WTC11 (cell line): ENCODE results near the gene PPP1R14D. TPM values are rescaled to one million over a fixed set of nuclear protein-coding genes. Genes with fewer than 3 reads are reported as not detected.

Experiments used
- ATAC-seq: fragments of 200-7000 bp; cut with Tn5 transposase; 2 replicates; pipeline ENCODE4 v1.10.0; 2021; ENCODE audit warnings: mild to moderate bottlenecking, moderate library complexity
- CTCF ChIA-PET: fragments of 300-600 bp; sonication (Branson Sonifier 250); formaldehyde crosslinking; loops from one replicate; lab custom pipeline; 2021; ENCODE audit warnings: antibody characterized with exemption; lab: Charles Lee
- POLR2A ChIA-PET: fragments of 350-600 bp; sonication (Branson Sonifier 250); formaldehyde crosslinking; loops from one replicate; lab custom pipeline; 2021; ENCODE audit warnings: antibody characterized with exemption; lab: Charles Lee
- DNase-seq: peaks from one replicate; pipeline ENCODE4 v3.0.0; 2021; ENCODE audit warnings: low spot score
- H3K27ac Mint-ChIP-seq: 2 replicates; pipeline ENCODE4 v1.8.0; 2021; ENCODE audit warnings: mixed read lengths
- H3K27me3 Mint-ChIP-seq: 2 replicates; pipeline ENCODE4 v1.8.0; 2021; ENCODE audit warnings: low read depth, mild to moderate bottlenecking, moderate library complexity, mixed read lengths
- H3K36me3 Mint-ChIP-seq: 2 replicates; pipeline ENCODE4 v1.8.0; 2021; ENCODE audit warnings: mixed read lengths
- H3K4me1 Mint-ChIP-seq: 2 replicates; pipeline ENCODE4 v1.8.0; 2022; ENCODE audit warnings: mixed read lengths
- H3K4me3 Mint-ChIP-seq: 2 replicates; pipeline ENCODE4 v1.8.0; 2021; ENCODE audit warnings: mild to moderate bottlenecking, moderate library complexity, mixed read lengths
- H3K9me3 Mint-ChIP-seq: 2 replicates; pipeline ENCODE4 v1.8.0; 2021; ENCODE audit warnings: mixed read lengths
- CREB1 ChIP-seq: sonication (generic); formaldehyde crosslinking; IDR thresholded peaks from 2 replicates; pipeline ENCODE4 v1.8.0; 2023; ENCODE audit warnings: mild to moderate bottlenecking, missing genetic modification reagents
- FOXK1 ChIP-seq: sonication (generic); formaldehyde crosslinking; IDR thresholded peaks from 2 replicates; pipeline ENCODE4 v1.8.0; 2022; ENCODE audit warnings: mild to moderate bottlenecking, moderate library complexity, missing genetic modification reagents
- FOXP1 ChIP-seq: sonication (generic); formaldehyde crosslinking; IDR thresholded peaks from 2 replicates; pipeline ENCODE4 v1.8.0; 2022; ENCODE audit warnings: missing genetic modification reagents, mild to moderate bottlenecking, moderate library complexity, borderline replicate concordance
- IRF2 ChIP-seq: sonication (generic); formaldehyde crosslinking; IDR thresholded peaks from 2 replicates; pipeline ENCODE4 v1.8.0; 2022; ENCODE audit warnings: low read depth, missing genetic modification reagents, borderline replicate concordance
- JUN ChIP-seq: sonication (generic); formaldehyde crosslinking; IDR thresholded peaks from 2 replicates; pipeline ENCODE4 v1.8.0; 2023; ENCODE audit warnings: mild to moderate bottlenecking, missing genetic modification reagents
- KAT7 ChIP-seq: sonication (generic); formaldehyde crosslinking; IDR thresholded peaks from 2 replicates; pipeline ENCODE4 v1.8.1; 2023; ENCODE audit warnings: missing genetic modification reagents, mild to moderate bottlenecking, borderline replicate concordance
- TEAD1 ChIP-seq: sonication (generic); formaldehyde crosslinking; IDR thresholded peaks from 2 replicates; pipeline ENCODE4 v1.8.0; 2022; ENCODE audit warnings: mild to moderate bottlenecking, missing genetic modification reagents
- ZNF423 ChIP-seq: fragments of 250-450 bp; sonication (Bioruptor Pico); IDR thresholded peaks from 2 replicates; pipeline ENCODE4 v2.1.2; 2022; ENCODE audit warnings: mild to moderate bottlenecking, moderate library complexity
- total RNA-seq: library from RNA; stranded (reverse); gene quantifications from 3 replicates; pipeline ENCODE4 v1.2.3, GENCODE V29; 2021
- TF ChIP-seq, protein P1 (sequence below): sonication (generic); formaldehyde crosslinking; IDR thresholded peaks from 2 replicates; pipeline ENCODE4 v1.8.1; 2022; ENCODE audit warnings: mild to moderate bottlenecking, moderate library complexity, missing genetic modification reagents
- TF ChIP-seq, protein P2 (sequence below): fragments of 250-450 bp; sonication (Bioruptor Pico); IDR thresholded peaks from 2 replicates; pipeline ENCODE4 v1.9.0; 2021; ENCODE audit warnings: mild to moderate bottlenecking, borderline replicate concordance
- TF ChIP-seq, protein P3 (sequence below): fragments of 250-450 bp; sonication (Bioruptor Pico); conservative IDR thresholded peaks from 2 replicates; pipeline ENCODE4 v1.9.0; 2021; ENCODE audit warnings: mild to moderate bottlenecking
- TF ChIP-seq, protein P4 (sequence below): sonication (generic); formaldehyde crosslinking; IDR thresholded peaks from 2 replicates; pipeline ENCODE4 v1.8.0; 2023; ENCODE audit warnings: missing genetic modification reagents
- TF ChIP-seq, protein P5 (sequence below): sonication (generic); formaldehyde crosslinking; IDR thresholded peaks from 2 replicates; pipeline ENCODE4 v1.8.1; 2022; ENCODE audit warnings: low read depth, mild to moderate bottlenecking, moderate library complexity, missing genetic modification reagents, borderline replicate concordance
- TF ChIP-seq, protein P6 (sequence below): sonication (generic); formaldehyde crosslinking; IDR thresholded peaks from 2 replicates; pipeline ENCODE4 v1.8.0; 2023; ENCODE audit warnings: missing genetic modification reagents, mild to moderate bottlenecking, borderline replicate concordance

The PPP1R14D gene
- total RNA-seq, 1 experiment from 2014 or later, result not detected

DNA sequence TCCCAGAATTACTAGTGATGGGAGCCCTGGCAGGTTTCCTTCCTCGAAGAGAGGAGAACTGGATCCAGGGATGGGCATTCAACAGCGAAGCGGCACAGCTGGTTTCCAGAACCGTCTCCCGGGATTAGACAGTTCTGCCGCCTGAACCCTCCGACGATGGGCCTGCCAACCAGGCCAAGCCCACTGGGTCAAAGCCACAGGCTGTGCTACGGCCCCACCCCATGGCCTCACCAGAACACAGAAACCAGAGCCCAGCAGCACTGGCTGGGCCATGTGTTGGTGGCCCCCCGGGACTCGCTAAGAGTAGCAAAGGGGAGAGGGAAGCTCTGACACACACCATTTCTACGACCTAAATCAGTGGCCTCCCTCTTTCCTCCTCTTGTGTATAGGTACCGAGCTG, 56.5 kb downstream of the PPP1R14D start:
- CTCF ChIA-PET, result interaction anchor here (1.1 to 1.6 kb wide), 2 partner anchors 10 to 102 kb away, joined by 3 to 4 read pairs; partner anchors contain the start of gene RHOV
- TF ChIP-seq KAT7 (CRISPR knock-in tag) (no peak), TEAD1 (CRISPR knock-in tag) (no peak), FOXP1 (CRISPR knock-in tag) (no peak), ZNF423 (CRISPR knock-in tag) (no peak), FOXK1 (no peak), CREB1 (CRISPR knock-in tag) (no peak), JUN (no peak), IRF2 (no peak)
- TF ChIP-seq, protein P1, sequence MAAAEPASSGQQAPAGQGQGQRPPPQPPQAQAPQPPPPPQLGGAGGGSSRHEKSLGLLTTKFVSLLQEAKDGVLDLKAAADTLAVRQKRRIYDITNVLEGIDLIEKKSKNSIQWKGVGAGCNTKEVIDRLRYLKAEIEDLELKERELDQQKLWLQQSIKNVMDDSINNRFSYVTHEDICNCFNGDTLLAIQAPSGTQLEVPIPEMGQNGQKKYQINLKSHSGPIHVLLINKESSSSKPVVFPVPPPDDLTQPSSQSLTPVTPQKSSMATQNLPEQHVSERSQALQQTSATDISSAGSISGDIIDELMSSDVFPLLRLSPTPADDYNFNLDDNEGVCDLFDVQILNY (CRISPR knock-in tag), result no peak
- TF ChIP-seq, protein P2, sequence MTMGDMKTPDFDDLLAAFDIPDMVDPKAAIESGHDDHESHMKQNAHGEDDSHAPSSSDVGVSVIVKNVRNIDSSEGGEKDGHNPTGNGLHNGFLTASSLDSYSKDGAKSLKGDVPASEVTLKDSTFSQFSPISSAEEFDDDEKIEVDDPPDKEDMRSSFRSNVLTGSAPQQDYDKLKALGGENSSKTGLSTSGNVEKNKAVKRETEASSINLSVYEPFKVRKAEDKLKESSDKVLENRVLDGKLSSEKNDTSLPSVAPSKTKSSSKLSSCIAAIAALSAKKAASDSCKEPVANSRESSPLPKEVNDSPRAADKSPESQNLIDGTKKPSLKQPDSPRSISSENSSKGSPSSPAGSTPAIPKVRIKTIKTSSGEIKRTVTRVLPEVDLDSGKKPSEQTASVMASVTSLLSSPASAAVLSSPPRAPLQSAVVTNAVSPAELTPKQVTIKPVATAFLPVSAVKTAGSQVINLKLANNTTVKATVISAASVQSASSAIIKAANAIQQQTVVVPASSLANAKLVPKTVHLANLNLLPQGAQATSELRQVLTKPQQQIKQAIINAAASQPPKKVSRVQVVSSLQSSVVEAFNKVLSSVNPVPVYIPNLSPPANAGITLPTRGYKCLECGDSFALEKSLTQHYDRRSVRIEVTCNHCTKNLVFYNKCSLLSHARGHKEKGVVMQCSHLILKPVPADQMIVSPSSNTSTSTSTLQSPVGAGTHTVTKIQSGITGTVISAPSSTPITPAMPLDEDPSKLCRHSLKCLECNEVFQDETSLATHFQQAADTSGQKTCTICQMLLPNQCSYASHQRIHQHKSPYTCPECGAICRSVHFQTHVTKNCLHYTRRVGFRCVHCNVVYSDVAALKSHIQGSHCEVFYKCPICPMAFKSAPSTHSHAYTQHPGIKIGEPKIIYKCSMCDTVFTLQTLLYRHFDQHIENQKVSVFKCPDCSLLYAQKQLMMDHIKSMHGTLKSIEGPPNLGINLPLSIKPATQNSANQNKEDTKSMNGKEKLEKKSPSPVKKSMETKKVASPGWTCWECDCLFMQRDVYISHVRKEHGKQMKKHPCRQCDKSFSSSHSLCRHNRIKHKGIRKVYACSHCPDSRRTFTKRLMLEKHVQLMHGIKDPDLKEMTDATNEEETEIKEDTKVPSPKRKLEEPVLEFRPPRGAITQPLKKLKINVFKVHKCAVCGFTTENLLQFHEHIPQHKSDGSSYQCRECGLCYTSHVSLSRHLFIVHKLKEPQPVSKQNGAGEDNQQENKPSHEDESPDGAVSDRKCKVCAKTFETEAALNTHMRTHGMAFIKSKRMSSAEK, result no peak
- TF ChIP-seq, protein P3, sequence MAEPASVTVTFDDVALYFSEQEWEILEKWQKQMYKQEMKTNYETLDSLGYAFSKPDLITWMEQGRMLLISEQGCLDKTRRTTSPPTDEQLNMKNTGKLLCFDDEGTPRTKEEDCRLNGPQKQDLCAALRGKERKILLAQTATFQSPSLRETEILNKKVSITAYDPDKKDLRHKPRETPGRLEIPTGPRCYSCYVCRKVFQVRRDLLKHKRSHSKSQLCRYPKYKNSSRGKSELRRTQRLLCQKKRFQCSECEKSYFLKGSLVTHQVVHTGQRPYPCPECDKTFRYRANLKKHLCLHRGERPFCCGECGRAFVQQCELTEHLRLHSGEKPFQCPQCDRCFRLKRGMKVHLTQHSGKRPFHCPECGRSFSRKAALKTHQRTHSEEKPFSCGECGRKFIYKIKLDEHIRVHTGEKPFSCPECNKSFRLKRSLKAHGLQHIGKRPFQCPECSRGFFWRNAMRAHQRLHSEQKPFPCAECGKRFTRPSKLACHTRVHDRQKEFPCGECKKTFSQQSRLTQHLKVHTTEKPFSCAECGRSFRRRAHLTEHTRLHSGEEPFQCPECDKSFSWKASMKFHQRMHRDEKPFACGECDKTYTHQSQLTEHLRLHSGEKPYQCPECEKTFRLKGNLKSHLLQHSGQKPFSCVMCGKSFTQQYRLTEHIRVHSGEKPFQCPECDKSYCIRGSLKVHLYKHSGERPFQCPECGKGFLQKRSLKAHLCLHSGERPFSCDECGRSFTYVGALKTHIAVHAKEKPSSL (CRISPR knock-in tag), result no peak
- TF ChIP-seq, protein P4, sequence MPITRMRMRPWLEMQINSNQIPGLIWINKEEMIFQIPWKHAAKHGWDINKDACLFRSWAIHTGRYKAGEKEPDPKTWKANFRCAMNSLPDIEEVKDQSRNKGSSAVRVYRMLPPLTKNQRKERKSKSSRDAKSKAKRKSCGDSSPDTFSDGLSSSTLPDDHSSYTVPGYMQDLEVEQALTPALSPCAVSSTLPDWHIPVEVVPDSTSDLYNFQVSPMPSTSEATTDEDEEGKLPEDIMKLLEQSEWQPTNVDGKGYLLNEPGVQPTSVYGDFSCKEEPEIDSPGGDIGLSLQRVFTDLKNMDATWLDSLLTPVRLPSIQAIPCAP (CRISPR knock-in tag), result no peak
- TF ChIP-seq, protein P5, sequence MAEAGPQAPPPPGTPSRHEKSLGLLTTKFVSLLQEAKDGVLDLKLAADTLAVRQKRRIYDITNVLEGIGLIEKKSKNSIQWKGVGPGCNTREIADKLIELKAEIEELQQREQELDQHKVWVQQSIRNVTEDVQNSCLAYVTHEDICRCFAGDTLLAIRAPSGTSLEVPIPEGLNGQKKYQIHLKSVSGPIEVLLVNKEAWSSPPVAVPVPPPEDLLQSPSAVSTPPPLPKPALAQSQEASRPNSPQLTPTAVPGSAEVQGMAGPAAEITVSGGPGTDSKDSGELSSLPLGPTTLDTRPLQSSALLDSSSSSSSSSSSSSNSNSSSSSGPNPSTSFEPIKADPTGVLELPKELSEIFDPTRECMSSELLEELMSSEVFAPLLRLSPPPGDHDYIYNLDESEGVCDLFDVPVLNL, result no peak
- TF ChIP-seq, protein P6, sequence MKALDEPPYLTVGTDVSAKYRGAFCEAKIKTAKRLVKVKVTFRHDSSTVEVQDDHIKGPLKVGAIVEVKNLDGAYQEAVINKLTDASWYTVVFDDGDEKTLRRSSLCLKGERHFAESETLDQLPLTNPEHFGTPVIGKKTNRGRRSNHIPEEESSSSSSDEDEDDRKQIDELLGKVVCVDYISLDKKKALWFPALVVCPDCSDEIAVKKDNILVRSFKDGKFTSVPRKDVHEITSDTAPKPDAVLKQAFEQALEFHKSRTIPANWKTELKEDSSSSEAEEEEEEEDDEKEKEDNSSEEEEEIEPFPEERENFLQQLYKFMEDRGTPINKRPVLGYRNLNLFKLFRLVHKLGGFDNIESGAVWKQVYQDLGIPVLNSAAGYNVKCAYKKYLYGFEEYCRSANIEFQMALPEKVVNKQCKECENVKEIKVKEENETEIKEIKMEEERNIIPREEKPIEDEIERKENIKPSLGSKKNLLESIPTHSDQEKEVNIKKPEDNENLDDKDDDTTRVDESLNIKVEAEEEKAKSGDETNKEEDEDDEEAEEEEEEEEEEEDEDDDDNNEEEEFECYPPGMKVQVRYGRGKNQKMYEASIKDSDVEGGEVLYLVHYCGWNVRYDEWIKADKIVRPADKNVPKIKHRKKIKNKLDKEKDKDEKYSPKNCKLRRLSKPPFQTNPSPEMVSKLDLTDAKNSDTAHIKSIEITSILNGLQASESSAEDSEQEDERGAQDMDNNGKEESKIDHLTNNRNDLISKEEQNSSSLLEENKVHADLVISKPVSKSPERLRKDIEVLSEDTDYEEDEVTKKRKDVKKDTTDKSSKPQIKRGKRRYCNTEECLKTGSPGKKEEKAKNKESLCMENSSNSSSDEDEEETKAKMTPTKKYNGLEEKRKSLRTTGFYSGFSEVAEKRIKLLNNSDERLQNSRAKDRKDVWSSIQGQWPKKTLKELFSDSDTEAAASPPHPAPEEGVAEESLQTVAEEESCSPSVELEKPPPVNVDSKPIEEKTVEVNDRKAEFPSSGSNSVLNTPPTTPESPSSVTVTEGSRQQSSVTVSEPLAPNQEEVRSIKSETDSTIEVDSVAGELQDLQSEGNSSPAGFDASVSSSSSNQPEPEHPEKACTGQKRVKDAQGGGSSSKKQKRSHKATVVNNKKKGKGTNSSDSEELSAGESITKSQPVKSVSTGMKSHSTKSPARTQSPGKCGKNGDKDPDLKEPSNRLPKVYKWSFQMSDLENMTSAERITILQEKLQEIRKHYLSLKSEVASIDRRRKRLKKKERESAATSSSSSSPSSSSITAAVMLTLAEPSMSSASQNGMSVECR (CRISPR knock-in tag), result no peak
- TF ChIP-seq, all 79 proteins: peak for 0
- Mint-ChIP-seq H3K4me1 (peaks cover 5% of the 10 kb centered on the region), H3K4me3 (no peak overlapping the region), H3K36me3 (peaks cover 16% of the 10 kb centered on the region), H3K27ac (no peak overlapping the region), H3K27me3 (no peaks in the 10 kb centered on the region), H3K9me3 (no peaks in the 10 kb centered on the region)
- DNase-seq, result no peak
- ATAC-seq, result no peak
- POLR2A ChIA-PET, result interaction anchor here (1.2 kb wide), 1 partner anchor 77 kb away, joined by 4 read pairs; the partner anchor contains the start of gene RAD51
